GM12801 (cell line): Measurements from ENCODE around the gene ITGB1BP1.

ENCODE experiments used
- TF ChIP-seq, protein P1 (sequence below): IDR thresholded peaks from one replicate; pipeline ENCODE4 v1.5.1; 2011; ENCODE audit warnings: control low read depth; ENCODE audit not compliant: insufficient read length; ENCODE audit errors: extremely low read depth

ITGB1BP1 gene, protein sequence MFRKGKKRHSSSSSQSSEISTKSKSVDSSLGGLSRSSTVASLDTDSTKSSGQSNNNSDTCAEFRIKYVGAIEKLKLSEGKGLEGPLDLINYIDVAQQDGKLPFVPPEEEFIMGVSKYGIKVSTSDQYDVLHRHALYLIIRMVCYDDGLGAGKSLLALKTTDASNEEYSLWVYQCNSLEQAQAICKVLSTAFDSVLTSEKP

DNA sequence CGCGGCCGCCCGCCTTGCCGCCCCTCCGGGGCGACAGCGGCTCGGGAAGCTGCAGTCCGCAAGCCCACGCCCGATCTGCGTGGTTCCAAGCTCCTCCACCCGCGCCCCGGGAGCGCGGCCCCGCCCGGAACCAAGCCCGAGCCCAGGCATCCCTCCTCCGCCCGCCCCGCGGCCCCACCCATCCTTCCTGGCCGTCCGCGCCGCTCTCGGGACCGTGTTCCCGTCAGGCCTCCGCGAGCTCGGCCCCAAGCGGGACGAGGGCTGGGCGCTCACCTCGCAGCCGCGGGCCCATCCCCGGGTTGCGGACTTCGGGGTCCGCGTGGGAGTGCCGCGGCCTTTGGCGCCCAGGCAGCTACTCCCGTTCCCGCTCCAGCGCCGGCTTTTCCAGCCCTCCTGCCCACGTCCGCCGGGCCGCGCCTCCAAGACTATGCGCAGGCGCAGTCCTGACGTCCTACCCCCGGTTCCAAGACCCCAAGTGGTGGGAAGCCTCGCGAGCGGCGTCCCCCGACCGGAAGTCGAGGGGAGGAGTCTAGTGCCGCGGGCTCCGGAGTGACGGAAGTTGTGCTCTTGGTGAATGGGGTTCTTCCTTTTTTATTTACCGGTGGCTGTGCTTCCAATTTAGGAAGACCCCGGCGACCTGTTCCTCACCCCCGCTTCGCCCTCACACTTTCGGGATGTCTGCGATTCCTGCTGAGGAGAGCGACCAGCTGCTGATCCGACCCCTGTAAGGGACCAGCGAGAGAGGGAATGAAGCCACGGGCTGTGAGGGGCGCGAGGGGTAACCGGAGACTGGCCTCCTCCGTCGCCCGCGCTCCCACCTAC, at the start of gene ITGB1BP1, which contains the start of gene CPSF3:
Gene ITGB1BP1 (minus strand): TSS at position 429 of the 822 bp plus-strand sequence. CDS start 4,831 bp downstream, outside the sequence.
Gene CPSF3 (plus strand): TSS at position 555 of the 822 bp plus-strand sequence. CDS start 120 bp downstream, at position 675.
- TF ChIP-seq, protein P1, sequence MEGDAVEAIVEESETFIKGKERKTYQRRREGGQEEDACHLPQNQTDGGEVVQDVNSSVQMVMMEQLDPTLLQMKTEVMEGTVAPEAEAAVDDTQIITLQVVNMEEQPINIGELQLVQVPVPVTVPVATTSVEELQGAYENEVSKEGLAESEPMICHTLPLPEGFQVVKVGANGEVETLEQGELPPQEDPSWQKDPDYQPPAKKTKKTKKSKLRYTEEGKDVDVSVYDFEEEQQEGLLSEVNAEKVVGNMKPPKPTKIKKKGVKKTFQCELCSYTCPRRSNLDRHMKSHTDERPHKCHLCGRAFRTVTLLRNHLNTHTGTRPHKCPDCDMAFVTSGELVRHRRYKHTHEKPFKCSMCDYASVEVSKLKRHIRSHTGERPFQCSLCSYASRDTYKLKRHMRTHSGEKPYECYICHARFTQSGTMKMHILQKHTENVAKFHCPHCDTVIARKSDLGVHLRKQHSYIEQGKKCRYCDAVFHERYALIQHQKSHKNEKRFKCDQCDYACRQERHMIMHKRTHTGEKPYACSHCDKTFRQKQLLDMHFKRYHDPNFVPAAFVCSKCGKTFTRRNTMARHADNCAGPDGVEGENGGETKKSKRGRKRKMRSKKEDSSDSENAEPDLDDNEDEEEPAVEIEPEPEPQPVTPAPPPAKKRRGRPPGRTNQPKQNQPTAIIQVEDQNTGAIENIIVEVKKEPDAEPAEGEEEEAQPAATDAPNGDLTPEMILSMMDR = no peak

DNA sequence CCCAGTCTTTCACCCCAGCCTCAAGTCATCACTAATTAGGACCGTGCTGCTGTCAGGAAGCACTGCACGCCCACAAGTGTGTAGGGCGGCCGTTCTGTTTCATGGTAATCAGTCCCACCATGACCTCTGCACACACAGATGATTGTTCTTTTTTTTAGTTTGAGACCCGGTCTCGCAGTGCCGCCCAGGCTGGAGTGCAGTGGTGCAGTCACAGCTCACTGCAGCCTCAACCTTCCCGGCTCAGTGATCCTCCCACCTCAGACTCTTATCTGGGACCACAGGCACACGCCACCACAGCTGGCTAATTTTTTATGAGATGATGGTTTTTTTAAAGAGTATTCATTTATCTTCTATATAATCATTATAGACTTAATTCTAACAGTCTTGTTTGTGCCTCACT, 49.2 kb upstream of the ITGB1BP1 start:
- TF ChIP-seq, protein P1 = no peak

DNA sequence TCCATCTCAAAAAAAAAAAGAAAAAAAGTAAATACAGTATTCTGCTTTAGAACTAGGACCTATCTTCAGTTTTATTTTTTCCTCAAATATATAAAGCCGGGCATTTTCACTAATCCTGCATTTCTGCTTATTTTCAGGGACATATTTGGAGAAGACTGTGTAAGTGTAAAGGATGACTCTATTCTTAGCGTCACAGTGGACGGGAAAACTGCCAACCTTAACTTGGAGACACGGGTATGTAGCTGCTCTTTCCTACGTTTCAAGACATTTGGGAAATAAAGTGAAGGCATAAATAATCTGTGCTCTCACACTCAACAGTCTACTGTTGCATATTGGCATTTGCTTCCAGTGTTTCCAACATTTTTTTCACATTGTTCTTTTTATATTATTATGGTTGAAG, 47.9 kb upstream of the ITGB1BP1 start:
- TF ChIP-seq, protein P1 = no peak

DNA sequence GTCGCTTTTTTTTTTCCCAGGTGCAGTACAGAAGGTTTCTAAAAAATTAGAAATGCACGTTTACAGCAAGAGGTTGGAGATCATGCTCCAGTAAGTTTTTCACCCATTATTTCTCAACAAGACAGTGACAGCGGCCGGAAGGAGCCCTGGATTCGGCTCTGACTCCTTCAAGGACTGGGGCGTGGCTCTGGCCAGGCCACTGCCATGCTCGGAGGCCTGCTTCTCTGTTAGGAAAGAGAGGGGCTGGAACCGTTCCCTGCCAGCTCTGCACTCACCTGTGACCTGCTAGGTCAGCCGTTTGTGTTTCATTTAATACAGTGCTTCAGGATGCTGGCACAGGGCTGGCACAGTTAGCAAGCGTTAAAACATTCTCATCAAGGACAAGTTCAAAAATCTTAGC, 44.4 kb upstream of the ITGB1BP1 start:
- TF ChIP-seq, protein P1 = no peak

DNA sequence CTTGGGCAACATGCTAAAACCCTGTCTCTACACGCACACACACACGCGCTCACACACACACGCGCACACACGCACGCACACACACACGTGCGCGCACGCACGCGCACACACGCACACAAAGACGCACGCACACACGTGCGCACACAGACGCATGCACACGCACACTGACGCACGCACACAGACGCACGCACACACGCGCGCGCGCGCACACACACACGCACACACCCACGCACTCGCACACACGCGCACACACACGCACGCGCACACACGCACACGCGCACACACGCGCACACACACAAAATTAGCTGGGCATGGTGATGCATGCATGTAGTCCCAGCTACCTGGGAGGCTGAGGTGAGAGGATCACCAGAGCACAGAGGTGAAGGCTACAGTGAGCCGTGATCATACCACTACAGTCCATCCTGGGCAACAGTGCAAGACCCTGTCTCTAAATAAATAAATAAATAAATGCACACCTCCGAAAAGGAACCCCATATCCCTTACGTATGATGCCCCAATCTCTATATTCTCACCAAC, 42.9 kb upstream of the ITGB1BP1 start:
- TF ChIP-seq, protein P1 = no peak

DNA sequence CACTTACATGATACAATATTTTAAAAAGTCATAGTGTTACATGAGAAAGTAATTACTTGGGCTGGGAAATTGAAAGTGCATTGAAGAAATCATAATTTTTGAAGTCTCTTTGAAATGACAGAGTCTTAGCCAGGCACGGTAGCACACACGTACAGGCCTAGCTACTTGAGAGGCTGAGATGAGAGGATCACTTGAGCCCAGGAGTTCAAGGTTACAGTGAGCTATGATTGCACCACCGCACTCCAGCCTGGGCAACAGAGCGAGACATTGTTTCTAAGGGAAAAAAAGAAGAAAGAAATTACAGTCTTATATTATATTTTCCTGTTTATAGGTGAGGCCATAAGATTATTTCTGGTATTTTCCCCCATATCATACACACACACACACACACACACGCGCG, 41.8 kb upstream of the ITGB1BP1 start:
- TF ChIP-seq, protein P1 = no peak

DNA sequence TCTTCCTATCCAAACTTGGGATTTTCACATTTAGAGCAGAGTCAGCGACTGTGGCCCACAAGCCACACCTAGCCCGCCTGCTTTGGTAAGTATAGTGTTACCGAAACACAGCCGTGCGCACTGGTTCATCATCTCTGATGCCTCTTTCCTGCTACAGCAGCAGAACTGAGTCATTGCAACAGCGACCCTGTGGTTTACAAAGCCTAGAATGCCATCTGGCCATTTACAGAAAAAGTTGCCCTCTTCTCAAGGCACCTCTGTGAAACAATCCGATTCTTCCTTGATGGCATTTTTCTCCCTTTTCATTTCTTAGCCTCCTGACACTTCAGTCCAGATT, 40.3 kb upstream of the ITGB1BP1 start:
- TF ChIP-seq, protein P1 = no peak
